Caco-2 (cell line): ENCODE results near the gene GPC1. TPM values are rescaled to one million over a fixed set of nuclear protein-coding genes. Genes with fewer than 3 reads are reported as not detected.

ENCODE experiments used
- BruUV-seq: library from RNA; stranded (reverse); fragments of 400-500 nt; replicated peaks from 2 replicates; lab custom pipeline; 2021; lab: Mats Ljungman, UMichigan
- CTCF ChIA-PET: fragments of 300-600 bp; sonication (Branson Sonifier 250); formaldehyde crosslinking; loops from one replicate; lab custom pipeline; 2022; ENCODE audit warnings: antibody characterized with exemption; lab: Charles Lee
- POLR2A ChIA-PET: fragments of 300-600 bp; sonication (Branson Sonifier 250); formaldehyde crosslinking; loops from one replicate; lab custom pipeline; 2022; ENCODE audit warnings: antibody characterized with exemption; lab: Charles Lee
- DNase-seq, 2 experiments: peaks; one replicate each; pipeline versions ENCODE4 v3.0.0 to v3.0.0-alpha.2; 2020 to 2022
- H3K27me3 ChIP-seq: replicated peaks from 2 replicates; pipeline ENCODE4 v1.6.0; 2011; ENCODE audit warnings: low read length; ENCODE audit not compliant: control insufficient read depth, insufficient read depth
- H3K36me3 ChIP-seq: 2 replicates; pipeline ENCODE4 v1.5.1; 2011; ENCODE audit warnings: low read length; ENCODE audit not compliant: control insufficient read depth, insufficient read depth
- H3K4me1 ChIP-seq: fragments of 250-450 bp; sonication (Bioruptor Pico); 2 replicates; pipeline ENCODE4 v1.5.1; 2020; ENCODE audit warnings: mild to moderate bottlenecking
- H3K4me3 ChIP-seq: 2 replicates; pipeline ENCODE4 v1.5.1; 2011; ENCODE audit warnings: low read depth, mild to moderate bottlenecking, control low read depth, low read length
- H3K9me3 ChIP-seq: fragments of 250-450 bp; sonication (Bioruptor Pico); 2 replicates; pipeline ENCODE4 v1.5.1; 2020; ENCODE audit warnings: mild to moderate bottlenecking, moderate library complexity
- H3K27ac Mint-ChIP-seq: one replicate; pipeline ENCODE4 v1.8.0; 2022; ENCODE audit warnings: mixed read lengths; ENCODE audit not compliant: unreplicated experiment
- H3K27me3 Mint-ChIP-seq: one replicate; pipeline ENCODE4 v1.8.0; 2022; ENCODE audit warnings: mixed read lengths; ENCODE audit not compliant: insufficient read depth, unreplicated experiment
- H3K36me3 Mint-ChIP-seq: one replicate; pipeline ENCODE4 v1.8.0; 2022; ENCODE audit warnings: mild to moderate bottlenecking, mixed read lengths; ENCODE audit not compliant: insufficient read depth, unreplicated experiment
- H3K4me1 Mint-ChIP-seq: one replicate; pipeline ENCODE4 v1.8.0; 2022; ENCODE audit warnings: low read depth, mixed read lengths; ENCODE audit not compliant: unreplicated experiment
- H3K4me3 Mint-ChIP-seq: one replicate; pipeline ENCODE4 v1.8.0; 2022; ENCODE audit warnings: mild to moderate bottlenecking, moderate library complexity, mixed read lengths; ENCODE audit not compliant: unreplicated experiment
- H3K9me3 Mint-ChIP-seq: one replicate; pipeline ENCODE4 v1.8.0; 2022; ENCODE audit warnings: mixed read lengths; ENCODE audit not compliant: unreplicated experiment
- CTCF ChIP-seq, 2 experiments: fragments of 200-600 bp in 1 of 2; IDR thresholded peaks; 1 replicate in 1 of 2; 2 replicates in 1 of 2; pipeline versions ENCODE4 v1.5.1 to v1.8.0; 2011 to 2022; ENCODE audit warnings: antibody characterized with exemption in 1 of 2, control low read depth in 1 of 2, inconsistent platforms in 1 of 2, low read depth in 1 of 2, low read length in 1 of 2, mild to moderate bottlenecking in 1 of 2, moderate library complexity in 1 of 2; ENCODE audit not compliant: insufficient read depth in 1 of 2, severe bottlenecking in 1 of 2, unreplicated experiment in 1 of 2
- intact Hi-C: fragments of 100-400 bp; cut with micrococcal nuclease; formaldehyde crosslinking; loops from one replicate; pipeline ENCODE4 v1.10.0; 2022; ENCODE audit not compliant: unreplicated experiment
- total RNA-seq: library from RNA; stranded (reverse); gene quantifications from 2 replicates; pipeline ENCODE4 v1.2.3, GENCODE V29; 2022

The GPC1 gene
- total RNA-seq, 1 experiment from 2014 or later, result 45.2 TPM

GRCh38 chr2:240389302-240389805 lies 46.1 kb upstream of the GPC1 start:
- CTCF ChIA-PET, result no interaction called here

GRCh38 chr2:240390091-240391073 lies 45.1 kb upstream of the GPC1 start:
- Histone ChIP-seq H3K4me1 (no peaks in the 10 kb centered on the region), H3K9me3 (no peaks in the 10 kb centered on the region), H3K27me3 (no peaks in the 10 kb centered on the region), H3K4me3 (no peak overlapping the region), H3K36me3 (no peaks in the 10 kb centered on the region)
- no peaks in the 10 kb centered on the region for H3K36me3 Mint-ChIP-seq
- ChIA-PET CTCF (interaction anchor here (0.5 kb wide), 1 partner anchor 46 kb away, joined by 3 read pairs; no protein-coding TSS in a partner anchor), POLR2A (no interaction called here)
- no TSS peak for BruUV-seq
- no peak overlapping the region for H3K27ac Mint-ChIP-seq
- no peaks in the 10 kb centered on the region for H3K27me3 Mint-ChIP-seq
- H3K4me3 Mint-ChIP-seq, result no peak overlapping the region
- intact Hi-C loops, result no loop called here
- no peak for DNase-seq
- H3K4me1 Mint-ChIP-seq, result no peaks in the 10 kb centered on the region
- no peaks in the 10 kb centered on the region for H3K9me3 Mint-ChIP-seq
- no peak for TF ChIP-seq CTCF (IDR thresholded peaks at IDR 0.05; ENCODE audit: insufficient read depth in 1 of 2, low read depth in 1 of 2, low read length in 1 of 2, severe bottlenecking in 1 of 2, unreplicated experiment in 1 of 2)

More at GRCh38 chr2:240389302-240389805, 46.1 kb upstream of the GPC1 start:
- no TSS peak for BruUV-seq
- H3K36me3 ChIP-seq, result no peaks in the 10 kb centered on the region
- no peaks in the 10 kb centered on the region for H3K4me1 ChIP-seq
- H3K27me3 ChIP-seq, result no peaks in the 10 kb centered on the region
- H3K9me3 ChIP-seq, result no peaks in the 10 kb centered on the region
- Mint-ChIP-seq H3K27ac (no peak overlapping the region), H3K9me3 (no peaks in the 10 kb centered on the region), H3K4me1 (no peaks in the 10 kb centered on the region), H3K27me3 (no peaks in the 10 kb centered on the region), H3K4me3 (no peak overlapping the region), H3K36me3 (no peaks in the 10 kb centered on the region)
- intact Hi-C loops, result no loop called here
- TF ChIP-seq CTCF (IDR thresholded peaks at IDR 0.05; ENCODE audit: insufficient read depth in 1 of 2, low read depth in 1 of 2, low read length in 1 of 2, severe bottlenecking in 1 of 2, unreplicated experiment in 1 of 2), result no peak
- POLR2A ChIA-PET, result no interaction called here
- no peak for DNase-seq
- no peak overlapping the region for H3K4me3 ChIP-seq

- Histone ChIP-seq H3K4me3 (no peak overlapping the region), H3K27me3 (no peaks in the 10 kb centered on the region), H3K9me3 (no peaks in the 10 kb centered on the region), H3K4me1 (no peaks in the 10 kb centered on the region), H3K36me3 (no peaks in the 10 kb centered on the region)
- POLR2A ChIA-PET, result no interaction called here
- H3K36me3 Mint-ChIP-seq, result no peaks in the 10 kb centered on the region
- no peaks in the 10 kb centered on the region for H3K9me3 Mint-ChIP-seq
- H3K4me1 Mint-ChIP-seq, result no peaks in the 10 kb centered on the region
- no peak overlapping the region for H3K4me3 Mint-ChIP-seq
- no TSS peak for BruUV-seq
- intact Hi-C loops, result no loop called here
- no peak for TF ChIP-seq CTCF (IDR thresholded peaks at IDR 0.05; ENCODE audit: insufficient read depth in 1 of 2, low read depth in 1 of 2, low read length in 1 of 2, severe bottlenecking in 1 of 2, unreplicated experiment in 1 of 2)
- no peak for DNase-seq
- H3K27me3 Mint-ChIP-seq, result no peaks in the 10 kb centered on the region
- CTCF ChIA-PET, result interaction anchor here (0.5 kb wide), 1 partner anchor 45 kb away, joined by 3 read pairs; no protein-coding TSS in a partner anchor
- H3K27ac Mint-ChIP-seq, result no peak overlapping the region
These were observed 44.1 kb upstream of the GPC1 start for GRCh38 chr2:240391111-240392051.
